A549 (cell line): ENCODE data around the gene PLXNB3. TPM values are rescaled to one million over a fixed set of nuclear protein-coding genes. Genes with fewer than 3 reads are reported as not detected.

Experiments used
- ATAC-seq, 2 experiments: fragments of 200-7000 bp in 1 of 2; fragments of >200 bp in 1 of 2; cut with Nextera tagmentation in 1 of 2; cut with Tn5 transposase in 1 of 2; 3 replicates each; pipeline versions ENCODE4 v1.8.0 to v1.9.1; 2018 to 2020; ENCODE audit warnings: mild to moderate bottlenecking in 1 of 2, moderate library complexity in 1 of 2
- CTCF ChIA-PET: fragments of 300-600 bp; sonication (Branson Sonifier 250); formaldehyde crosslinking; extraction: SDS; loops from one replicate; lab custom pipeline; 2021; ENCODE audit warnings: antibody characterized with exemption, inconsistent platforms; lab: Yijun Ruan, JAX
- POLR2A ChIA-PET: fragments of 350-600 bp; formaldehyde crosslinking; extraction: SDS; loops from one replicate; lab custom pipeline; 2021; ENCODE audit warnings: antibody characterized with exemption, inconsistent platforms; lab: Yijun Ruan, JAX
- DNase-seq, 2 experiments: peaks; one replicate each; pipeline versions ENCODE4 v3.0.0 to v3.0.0-alpha.2; 2011 to 2016; ENCODE audit warnings: low read depth in 1 of 2, low spot score in 1 of 2
- FAIRE-seq: peaks from 2 replicates; lab custom pipeline; 2011; peaks lifted over from hg19 to GRCh38; lab: Jason Lieb, UNC
- H3K27ac ChIP-seq, 2 experiments: fragments of >200 bp; sonication (Bioruptor Twin); formaldehyde crosslinking; 3 replicates each; pipeline ENCODE4 v1.5.1; 2016 to 2017
- H3K4me1 ChIP-seq: fragments of >200 bp; sonication (Bioruptor Twin); formaldehyde crosslinking; 3 replicates; pipeline ENCODE4 v1.6.1; 2016
- H3K4me2 ChIP-seq: fragments of >200 bp; sonication (Bioruptor Twin); formaldehyde crosslinking; 3 replicates; pipeline ENCODE4 v1.6.1; 2016
- H3K4me3 ChIP-seq: fragments of >200 bp; sonication (Bioruptor Twin); formaldehyde crosslinking; 3 replicates; pipeline ENCODE4 v1.5.1; 2016
- H3K9me3 ChIP-seq: fragments of >200 bp; sonication (Bioruptor Twin); formaldehyde crosslinking; 3 replicates; pipeline ENCODE4 v1.6.1; 2016
- ATOH8 ChIP-seq: fragments of 250-450 bp; sonication (Bioruptor Pico); IDR thresholded peaks from 2 replicates; pipeline ENCODE4 v1.5.0; 2020; ENCODE audit warnings: low read depth, mild to moderate bottlenecking, moderate library complexity
- BHLHE40 ChIP-seq: IDR thresholded peaks from 2 replicates; pipeline ENCODE4 v1.6.1; 2012; ENCODE audit warnings: low read depth, low read length, inconsistent platforms
- CBX8 ChIP-seq: fragments of 200-600 bp; sonication (generic); IDR thresholded peaks from 2 replicates; pipeline ENCODE4 v1.6.1; 2016
- CHD4 ChIP-seq: fragments of 200-600 bp; sonication (generic); IDR thresholded peaks from 2 replicates; pipeline ENCODE4 v1.6.1; 2016; ENCODE audit warnings: antibody characterized with exemption, mild to moderate bottlenecking, borderline replicate concordance
- CTCF ChIP-seq: fragments of >200 bp; sonication (Bioruptor Twin); formaldehyde crosslinking; IDR thresholded peaks from 3 replicates; pipeline ENCODE4 v1.5.1; 2016
- EHF ChIP-seq: fragments of 250-450 bp; sonication (Bioruptor Pico); IDR thresholded peaks from 2 replicates; pipeline ENCODE4 v1.5.0; 2020; ENCODE audit warnings: mild to moderate bottlenecking
- EHMT2 ChIP-seq: fragments of 200-600 bp; sonication (generic); IDR thresholded peaks from 2 replicates; pipeline ENCODE4 v1.6.1; 2016; ENCODE audit warnings: antibody characterized with exemption, low read depth, mild to moderate bottlenecking, moderate library complexity
- ELK1 ChIP-seq: fragments of 150-350 bp; IDR thresholded peaks from 2 replicates; pipeline ENCODE4 v1.6.1; 2014; ENCODE audit warnings: low read depth, mild to moderate bottlenecking, low read length
- ESRRA ChIP-seq: fragments of 150-350 bp; IDR thresholded peaks from 2 replicates; pipeline ENCODE4 v1.6.1; 2014; ENCODE audit warnings: mild to moderate bottlenecking, low read length, borderline replicate concordance
- FOSB ChIP-seq: fragments of 250-450 bp; sonication (Bioruptor Pico); IDR thresholded peaks from 2 replicates; pipeline ENCODE4 v1.5.0; 2020; ENCODE audit warnings: mild to moderate bottlenecking, moderate library complexity
- GATA3 ChIP-seq: IDR thresholded peaks from 2 replicates; pipeline ENCODE4 v1.6.1; 2012; ENCODE audit warnings: borderline replicate concordance
- HES2 ChIP-seq: fragments of >200 bp; sonication (Bioruptor Twin); formaldehyde crosslinking; IDR thresholded peaks from 2 replicates; pipeline ENCODE4 v1.6.1; 2016
- JUN ChIP-seq, 2 experiments: fragments of >200 bp; sonication (Bioruptor Twin); formaldehyde crosslinking; IDR thresholded peaks; 2 replicates in 1 of 2; 3 replicates in 1 of 2; pipeline ENCODE4 v1.6.1; 2016 to 2017
- KDM1A ChIP-seq: fragments of 200-600 bp; sonication (generic); IDR thresholded peaks from 2 replicates; pipeline ENCODE4 v1.6.1; 2016; ENCODE audit warnings: low read depth, mild to moderate bottlenecking
- KDM5A ChIP-seq: fragments of 200-600 bp; sonication (generic); IDR thresholded peaks from 2 replicates; pipeline ENCODE4 v1.6.1; 2016; ENCODE audit warnings: antibody characterized with exemption, mild to moderate bottlenecking
- MAFK ChIP-seq: fragments of 450-650 bp; IDR thresholded peaks from 2 replicates; pipeline ENCODE4 v1.6.1; 2014; ENCODE audit not compliant: partially characterized antibody
- MYC ChIP-seq: IDR thresholded peaks from 2 replicates; pipeline ENCODE4 v1.6.1; 2012; ENCODE audit warnings: mild to moderate bottlenecking, inconsistent platforms, low read length, improper control_type of control experiment, borderline replicate concordance
- NR3C1 ChIP-seq: fragments of >200 bp; sonication (Bioruptor Twin); formaldehyde crosslinking; IDR thresholded peaks from 3 replicates; pipeline ENCODE4 v1.6.1; 2017
- PHF8 ChIP-seq: fragments of 200-600 bp; sonication (generic); IDR thresholded peaks from 2 replicates; pipeline ENCODE4 v1.6.1; 2016; ENCODE audit warnings: low read depth, mild to moderate bottlenecking, antibody characterized with exemption, moderate library complexity, borderline replicate concordance
- POLR2A ChIP-seq: IDR thresholded peaks from 2 replicates; pipeline ENCODE4 v1.6.1; 2012; ENCODE audit warnings: mild to moderate bottlenecking, low read length
- POLR2AphosphoS2 ChIP-seq: conservative IDR thresholded peaks from 2 replicates; pipeline ENCODE4 v1.6.1; 2012; ENCODE audit warnings: low read length, improper control_type of control experiment, inconsistent platforms
- RAD21 ChIP-seq, 2 experiments: fragments of >200 bp in 1 of 2; sonication (Bioruptor Twin) in 1 of 2; formaldehyde crosslinking in 1 of 2; IDR thresholded peaks in 1 of 2; conservative IDR thresholded peaks in 1 of 2; 2 replicates in 1 of 2; 3 replicates in 1 of 2; pipeline ENCODE4 v1.6.1; 2012 to 2018; ENCODE audit warnings: inconsistent platforms in 1 of 2
- RARB ChIP-seq: fragments of 250-450 bp; sonication (Bioruptor Pico); IDR thresholded peaks from 2 replicates; pipeline ENCODE4 v1.8.0; 2021; ENCODE audit warnings: mild to moderate bottlenecking, moderate library complexity
- RNF2 ChIP-seq: fragments of 200-600 bp; sonication (generic); IDR thresholded peaks from 2 replicates; pipeline ENCODE4 v1.6.1; 2016; ENCODE audit warnings: low read depth, mild to moderate bottlenecking, antibody characterized with exemption, moderate library complexity, borderline replicate concordance
- TFCP2L1 ChIP-seq: fragments of 250-450 bp; sonication (Bioruptor Pico); IDR thresholded peaks from 2 replicates; pipeline ENCODE4 v1.5.0; 2021; ENCODE audit warnings: mild to moderate bottlenecking
- TP53 ChIP-seq: fragments of 250-450 bp; sonication (Bioruptor Pico); IDR thresholded peaks from 2 replicates; pipeline ENCODE4 v1.5.0; 2021; ENCODE audit warnings: mild to moderate bottlenecking, moderate library complexity
- USF2 ChIP-seq: fragments of 450-650 bp; IDR thresholded peaks from 2 replicates; pipeline ENCODE4 v1.6.1; 2014; ENCODE audit warnings: antibody characterized with exemption
- ZNF302 ChIP-seq: fragments of 250-450 bp; sonication (Bioruptor Pico); IDR thresholded peaks from 2 replicates; pipeline ENCODE4 v1.9.0; 2021; ENCODE audit warnings: inconsistent platforms, mild to moderate bottlenecking, moderate library complexity
- WGBS: methylation state at CpG from one replicate; pipeline ENCODE4 v1.1.6; 2017; ENCODE audit errors: missing lambda C conversion rate; 5-methylcytosine and 5-hydroxymethylcytosine counted together
- polyA plus RNA-seq, 4 experiments: library from polyadenylated mRNA; depleted of rRNA in 3 of 4; stranded (reverse); fragments of >200 nt; fragmentation: RNase III in 1 of 4; extraction: RNeasy Plus Mini Kit Qiagen cat#74134 plus additional on column Dnase treatment in 1 of 4; gene quantifications; 2 replicates in 3 of 4; 3 replicates in 1 of 4; pipeline ENCODE4 v1.2.3, GENCODE V29; 2011 to 2017

The PLXNB3 gene
- polyA plus RNA-seq, 2 of the 4 experiments (the other 2 are of a cell fraction), result 1.1 to 2.5 TPM

GRCh38 chrX:153734871-153735270, 29.2 kb upstream of the PLXNB3 start:
- ATAC-seq (no peak), DNase-seq (no peak), FAIRE-seq (no peak)
- TF ChIP-seq FOSB (CRISPR knock-in tag) (no peak), MAFK (no peak), USF2 (no peak)
- 71% methylated on average over 2 of the region's 2 CpGs for WGBS
- no peak overlapping the region for H3K4me3 ChIP-seq
- ChIA-PET CTCF (interaction anchor here (0.7 to 1.0 kb wide), 4 partner anchors 10 to 126 kb away, joined by 3 to 5 read pairs (median 4); no protein-coding TSS in a partner anchor), POLR2A (interaction anchor here (0.5 kb wide), 1 partner anchor 207 kb away, joined by 5 read pairs; no protein-coding TSS in a partner anchor)
- no peaks in the 10 kb centered on the region for H3K4me1 ChIP-seq
- no peak overlapping the region for H3K27ac ChIP-seq
- H3K9me3 ChIP-seq, result no peaks in the 10 kb centered on the region
- H3K4me2 ChIP-seq, result no peak overlapping the region

GRCh38 chrX:153735274-153735673, 28.8 kb upstream of the PLXNB3 start:
- Histone ChIP-seq H3K9me3 (no peaks in the 10 kb centered on the region), H3K27ac (no peak overlapping the region), H3K4me2 (no peak overlapping the region), H3K4me1 (no peaks in the 10 kb centered on the region), H3K4me3 (no peak overlapping the region)
- ChIA-PET CTCF (interaction anchor here (1.0 kb wide), 1 partner anchor 17 kb away, joined by 3 read pairs; no protein-coding TSS in a partner anchor), POLR2A (interaction anchor here (0.5 kb wide), 1 partner anchor 207 kb away, joined by 5 read pairs; no protein-coding TSS in a partner anchor)
- peak; percentile 57 to 66; a peak in 3 of 6 replicates for ATAC-seq
- whole genome bisulfite sequencing, result 68% methylated on average over 9 of the region's 9 CpGs
- no peak for FAIRE-seq
- no peak for TF ChIP-seq BHLHE40
- no peak for TF ChIP-seq CBX8
- TF ChIP-seq ELK1, result no peak
- no peak for TF ChIP-seq KDM5A
- TF ChIP-seq NR3C1, result no peak
- TF ChIP-seq JUN (IDR thresholded peaks at IDR 0.05), result no peak
- TF ChIP-seq RARB, result no peak
- TF ChIP-seq EHF (CRISPR knock-in tag), result no peak
- no peak for TF ChIP-seq EHMT2
- TF ChIP-seq FOSB (CRISPR knock-in tag), result no peak
- TF ChIP-seq ATOH8, result no peak
- no peak for TF ChIP-seq KDM1A
- TF ChIP-seq GATA3, result no peak
- no peak for TF ChIP-seq TP53 (CRISPR knock-in tag)
- TF ChIP-seq ZNF302 (CRISPR knock-in tag), result no peak
- TF ChIP-seq MYC, result no peak
- TF ChIP-seq TFCP2L1, result no peak
- no peak for DNase-seq

- FAIRE-seq (no peak), ATAC-seq (no peak), DNase-seq (no peak)
- H3K4me2 ChIP-seq, result no peak overlapping the region
- no peak overlapping the region for H3K4me3 ChIP-seq
- no peaks in the 10 kb centered on the region for H3K4me1 ChIP-seq
- CTCF ChIA-PET, result interaction anchor here (0.9 to 1.1 kb wide), 3 partner anchors 13 to 73 kb away, joined by 3 to 4 read pairs (median 3); no protein-coding TSS in a partner anchor
- 80% methylated on average over 19 of the region's 30 CpGs for WGBS
- POLR2A ChIA-PET, result no interaction called here
- H3K9me3 ChIP-seq, result no peaks in the 10 kb centered on the region
- H3K27ac ChIP-seq, result no peak overlapping the region
- TF ChIP-seq ESRRA (no peak), POLR2A (no peak), RNF2 (no peak), HES2 (no peak), FOSB (CRISPR knock-in tag) (no peak), CBX8 (no peak), RAD21 (conservative IDR thresholded peaks at IDR 0.05 in 1 of 2, IDR thresholded peaks at IDR 0.05 in 1 of 2) (no peak), PHF8 (no peak), CHD4 (no peak), CTCF (no peak), POLR2AphosphoS2 (no peak), EHF (CRISPR knock-in tag) (no peak)
Observed at GRCh38 chrX:153736071-153736820, 27.8 kb upstream of the PLXNB3 start.
